Astrocyte (in vitro differentiated cells and primary cell): ENCODE measurements around the gene ARL4C. TPM values are rescaled to one million over a fixed set of nuclear protein-coding genes. Genes with fewer than 3 reads are reported as not detected.

Experiments used
- DNase-seq: peaks from one replicate; pipeline ENCODE4 v3.0.0-alpha.2; 2010; ENCODE audit warnings: low read depth
- FAIRE-seq: peaks from 2 replicates; lab custom pipeline; 2011; peaks lifted over from hg19 to GRCh38; lab: Jason Lieb, UNC
- H2AFZ ChIP-seq: 2 replicates; pipeline ENCODE4 v1.6.0; 2012; ENCODE audit warnings: low read depth, low read length, inconsistent platforms
- H3K27ac ChIP-seq: 2 replicates; pipeline ENCODE4 v1.5.1; 2011; ENCODE audit warnings: low read depth, low read length, inconsistent platforms
- H3K27me3 ChIP-seq: 2 replicates; pipeline ENCODE4 v1.6.0; 2011; ENCODE audit warnings: low read length, inconsistent platforms; ENCODE audit not compliant: insufficient read depth
- H3K36me3 ChIP-seq: 2 replicates; pipeline ENCODE4 v1.5.1; 2011; ENCODE audit warnings: low read length, inconsistent platforms; ENCODE audit not compliant: insufficient read depth
- H3K4me1 ChIP-seq: 2 replicates; pipeline ENCODE4 v1.5.1; 2011; ENCODE audit warnings: low read length, inconsistent platforms; ENCODE audit not compliant: insufficient read depth
- H3K4me2 ChIP-seq: 2 replicates; pipeline ENCODE4 v1.6.0; 2012; ENCODE audit warnings: low read length, inconsistent platforms
- H3K4me3 ChIP-seq: 2 replicates; pipeline ENCODE4 v1.5.1; 2011; ENCODE audit warnings: low read depth, mild to moderate bottlenecking, low read length, inconsistent platforms; ENCODE audit not compliant: insufficient read depth
- H3K79me2 ChIP-seq: 2 replicates; pipeline ENCODE4 v1.6.0; 2012; ENCODE audit warnings: mild to moderate bottlenecking, low read length, inconsistent platforms; ENCODE audit not compliant: insufficient read depth
- H3K9ac ChIP-seq: 2 replicates; pipeline ENCODE4 v1.6.0; 2012; ENCODE audit warnings: mild to moderate bottlenecking, low read length, inconsistent platforms
- H3K9me3 ChIP-seq: 2 replicates; pipeline ENCODE4 v1.5.1; 2012; ENCODE audit warnings: low read depth, mild to moderate bottlenecking, low read length, inconsistent platforms; ENCODE audit not compliant: insufficient read depth
- H4K20me1 ChIP-seq: 2 replicates; pipeline ENCODE4 v1.6.0; 2012; ENCODE audit warnings: low read length, inconsistent platforms; ENCODE audit not compliant: insufficient read depth
- H3K27ac Mint-ChIP-seq: one replicate; pipeline ENCODE4 v1.8.0; 2021; ENCODE audit warnings: mild to moderate bottlenecking, mixed read lengths; ENCODE audit not compliant: unreplicated experiment
- H3K27me3 Mint-ChIP-seq: one replicate; pipeline ENCODE4 v1.8.0; 2021; ENCODE audit warnings: low read depth, mixed read lengths; ENCODE audit not compliant: unreplicated experiment
- H3K36me3 Mint-ChIP-seq: one replicate; pipeline ENCODE4 v1.8.0; 2021; ENCODE audit warnings: low read depth, mixed read lengths; ENCODE audit not compliant: unreplicated experiment
- H3K4me1 Mint-ChIP-seq: one replicate; pipeline ENCODE4 v1.8.0; 2021; ENCODE audit warnings: low read depth, mixed read lengths; ENCODE audit not compliant: unreplicated experiment
- H3K4me3 Mint-ChIP-seq: one replicate; pipeline ENCODE4 v1.8.0; 2021; ENCODE audit warnings: mild to moderate bottlenecking, moderate library complexity, mixed read lengths; ENCODE audit not compliant: unreplicated experiment
- H3K9me3 Mint-ChIP-seq: one replicate; pipeline ENCODE4 v1.8.0; 2021; ENCODE audit warnings: mild to moderate bottlenecking, mixed read lengths; ENCODE audit not compliant: unreplicated experiment
- EZH2 ChIP-seq: IDR thresholded peaks from 2 replicates; pipeline ENCODE4 v1.6.1; 2012; ENCODE audit warnings: mild to moderate bottlenecking, low read length, inconsistent platforms; ENCODE audit not compliant: insufficient read depth
- total RNA-seq: library from RNA; stranded (reverse); gene quantifications from 2 replicates; pipeline ENCODE4 v1.2.1, GENCODE V29; 2021
- TF ChIP-seq, protein P1 (sequence below): IDR thresholded peaks from 2 replicates; pipeline ENCODE4 v1.5.1; 2011; ENCODE audit warnings: low read depth, mild to moderate bottlenecking, inconsistent platforms, low read length, moderate library complexity; ENCODE audit not compliant: insufficient read depth

The ARL4C gene
- total RNA-seq, 1 donor from 2014 or later = 70.7 TPM

DNA sequence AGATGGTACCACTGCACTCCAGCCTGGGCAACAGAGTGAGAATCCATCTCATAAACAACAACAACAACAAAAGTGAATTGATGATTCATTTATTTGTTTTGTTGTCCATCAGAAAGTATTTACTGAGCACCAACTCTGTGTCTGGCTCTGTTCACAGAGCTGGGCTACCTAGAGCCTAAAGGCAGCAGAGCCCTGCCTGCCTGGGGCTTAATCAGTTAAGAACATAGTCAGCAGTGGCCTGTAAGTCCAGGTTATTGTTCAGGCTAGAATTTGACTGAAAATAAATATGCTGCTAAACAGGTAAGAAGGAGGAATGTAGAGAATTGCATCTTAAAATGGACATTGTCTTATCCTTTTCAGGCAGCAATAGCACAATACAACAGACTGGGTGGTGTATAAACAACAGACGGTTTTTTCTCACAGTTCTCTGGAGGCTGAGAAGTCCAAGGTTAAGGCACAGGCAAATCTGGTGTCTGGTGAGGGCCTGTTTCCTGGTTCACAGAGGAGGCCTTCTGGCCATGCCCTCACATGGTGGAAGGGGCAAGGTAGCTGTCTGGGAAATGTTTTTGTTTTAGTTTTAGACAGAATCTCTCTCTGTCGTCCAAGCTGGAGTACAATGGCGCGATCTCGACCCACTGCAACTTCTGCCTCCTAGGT is 22.2 kb upstream of the ARL4C start:
- no peaks in the 10 kb centered on the region for H3K27me3 Mint-ChIP-seq

DNA sequence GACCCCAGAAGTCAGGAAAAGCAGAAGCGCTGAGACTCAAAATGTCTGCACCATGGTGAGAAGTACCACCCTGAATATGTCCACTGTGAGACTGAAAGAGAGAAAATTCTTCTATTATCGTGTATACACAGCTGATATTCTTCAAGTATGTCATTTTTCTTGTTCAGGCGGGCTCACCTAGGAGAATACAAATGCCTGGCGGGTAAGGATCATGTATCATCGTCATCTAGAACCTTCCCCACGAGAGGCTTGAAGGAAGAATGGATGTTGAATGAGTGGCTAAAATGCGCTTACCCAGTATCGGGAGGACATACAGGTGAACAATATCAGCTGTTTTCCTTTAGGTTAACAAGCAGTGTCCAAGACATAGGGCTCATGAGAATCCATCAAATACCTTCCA is 21.1 kb upstream of the ARL4C start:
- no peaks in the 10 kb centered on the region for H3K36me3 ChIP-seq
- H2AFZ ChIP-seq = no peak overlapping the region
- H3K27me3 Mint-ChIP-seq = no peaks in the 10 kb centered on the region
- no peak for DNase-seq
- H3K4me3 Mint-ChIP-seq = no peak overlapping the region
- peaks cover 5% of the 10 kb centered on the region for H3K4me1 ChIP-seq
- H3K9me3 ChIP-seq = no peaks in the 10 kb centered on the region
- H4K20me1 ChIP-seq = no peaks in the 10 kb centered on the region
- no peak overlapping the region for H3K4me2 ChIP-seq
- no peaks in the 10 kb centered on the region for H3K4me1 Mint-ChIP-seq
- H3K27ac Mint-ChIP-seq = no peak overlapping the region
- H3K9me3 Mint-ChIP-seq = no peaks in the 10 kb centered on the region
- no peak for FAIRE-seq
- no peaks in the 10 kb centered on the region for H3K36me3 Mint-ChIP-seq
- H3K4me3 ChIP-seq = no peak overlapping the region
- no peak overlapping the region for H3K9ac ChIP-seq
- H3K27ac ChIP-seq = no peak overlapping the region
- H3K27me3 ChIP-seq = no peaks in the 10 kb centered on the region
- no peaks in the 10 kb centered on the region for H3K79me2 ChIP-seq
- no peak for TF ChIP-seq EZH2
- TF ChIP-seq, protein P1, sequence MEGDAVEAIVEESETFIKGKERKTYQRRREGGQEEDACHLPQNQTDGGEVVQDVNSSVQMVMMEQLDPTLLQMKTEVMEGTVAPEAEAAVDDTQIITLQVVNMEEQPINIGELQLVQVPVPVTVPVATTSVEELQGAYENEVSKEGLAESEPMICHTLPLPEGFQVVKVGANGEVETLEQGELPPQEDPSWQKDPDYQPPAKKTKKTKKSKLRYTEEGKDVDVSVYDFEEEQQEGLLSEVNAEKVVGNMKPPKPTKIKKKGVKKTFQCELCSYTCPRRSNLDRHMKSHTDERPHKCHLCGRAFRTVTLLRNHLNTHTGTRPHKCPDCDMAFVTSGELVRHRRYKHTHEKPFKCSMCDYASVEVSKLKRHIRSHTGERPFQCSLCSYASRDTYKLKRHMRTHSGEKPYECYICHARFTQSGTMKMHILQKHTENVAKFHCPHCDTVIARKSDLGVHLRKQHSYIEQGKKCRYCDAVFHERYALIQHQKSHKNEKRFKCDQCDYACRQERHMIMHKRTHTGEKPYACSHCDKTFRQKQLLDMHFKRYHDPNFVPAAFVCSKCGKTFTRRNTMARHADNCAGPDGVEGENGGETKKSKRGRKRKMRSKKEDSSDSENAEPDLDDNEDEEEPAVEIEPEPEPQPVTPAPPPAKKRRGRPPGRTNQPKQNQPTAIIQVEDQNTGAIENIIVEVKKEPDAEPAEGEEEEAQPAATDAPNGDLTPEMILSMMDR = no peak

More for the DNA sequence above, 22.2 kb upstream of the ARL4C start:
- no peaks in the 10 kb centered on the region for H3K36me3 ChIP-seq
- no peaks in the 10 kb centered on the region for H3K4me1 ChIP-seq
- H3K4me2 ChIP-seq = no peak overlapping the region
- no peak overlapping the region for H3K9ac ChIP-seq
- H3K27me3 ChIP-seq = no peaks in the 10 kb centered on the region
- Mint-ChIP-seq H3K36me3 (no peaks in the 10 kb centered on the region), H3K27ac (no peak overlapping the region), H3K4me1 (no peaks in the 10 kb centered on the region), H3K9me3 (no peaks in the 10 kb centered on the region), H3K4me3 (no peak overlapping the region)
- no peaks in the 10 kb centered on the region for H3K79me2 ChIP-seq
- no peak overlapping the region for H2AFZ ChIP-seq
- DNase-seq = no peak
- no peak for FAIRE-seq
- no peaks in the 10 kb centered on the region for H3K9me3 ChIP-seq
- no peak for TF ChIP-seq EZH2
- TF ChIP-seq, protein P1 = no peak
- no peak overlapping the region for H3K4me3 ChIP-seq
- no peak overlapping the region for H3K27ac ChIP-seq
- no peaks in the 10 kb centered on the region for H4K20me1 ChIP-seq
